WI38 (cell line): ENCODE results near the gene IL1RN.

ENCODE experiments used
- H3K4me3 ChIP-seq: 2 replicates; pipeline ENCODE4 v1.5.1; 2011; ENCODE audit warnings: low read depth, mild to moderate bottlenecking, control low read depth, low read length
- TF ChIP-seq, protein P1 (sequence below): IDR thresholded peaks from 2 replicates; pipeline ENCODE4 v1.5.1; 2012; ENCODE audit warnings: low read depth, mild to moderate bottlenecking, control low read depth, low read length

The IL1RN gene

DNA sequence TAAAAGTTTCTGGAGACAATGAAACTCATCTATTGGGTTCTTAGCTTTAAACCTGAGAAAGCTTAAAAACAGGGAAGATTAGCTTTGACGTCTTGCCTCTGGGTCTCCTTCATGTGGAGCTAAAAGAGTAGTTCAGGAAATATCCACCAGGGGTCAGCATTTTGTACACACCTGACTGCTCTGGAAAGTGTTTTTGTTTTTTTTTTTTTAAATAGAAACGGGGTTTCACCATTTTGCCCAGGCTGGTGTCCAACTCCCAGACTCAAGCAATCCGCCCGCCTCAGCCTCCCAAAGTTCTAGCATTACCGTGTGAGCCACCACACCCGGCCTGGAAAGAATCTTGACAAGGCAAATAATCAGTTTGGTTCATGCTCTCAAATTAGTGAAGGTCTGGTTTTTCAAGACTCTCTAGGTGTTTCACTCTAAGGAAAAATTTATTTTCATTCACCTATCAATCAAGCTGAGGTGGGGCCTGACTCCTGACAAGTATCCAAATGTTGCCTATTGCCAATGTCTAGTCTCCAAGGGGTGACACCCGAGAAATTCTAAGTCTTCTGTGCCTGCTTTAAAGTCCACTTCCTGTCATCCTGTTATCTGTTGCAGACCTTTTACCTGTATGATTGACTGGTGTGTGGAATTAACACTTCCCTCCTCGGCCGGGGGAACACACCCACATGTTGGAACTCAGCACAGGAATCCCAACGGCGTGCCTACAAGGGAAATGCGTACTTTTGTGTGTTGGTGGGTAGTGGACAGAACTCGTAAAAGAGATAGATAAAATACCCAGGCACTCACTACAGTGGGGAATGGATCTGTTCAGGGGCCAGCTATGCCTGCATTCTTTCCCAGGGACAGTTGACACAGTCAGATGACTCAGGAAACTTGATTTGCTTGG is 11.3 kb downstream of the IL1RN start:
- TF ChIP-seq, protein P1, sequence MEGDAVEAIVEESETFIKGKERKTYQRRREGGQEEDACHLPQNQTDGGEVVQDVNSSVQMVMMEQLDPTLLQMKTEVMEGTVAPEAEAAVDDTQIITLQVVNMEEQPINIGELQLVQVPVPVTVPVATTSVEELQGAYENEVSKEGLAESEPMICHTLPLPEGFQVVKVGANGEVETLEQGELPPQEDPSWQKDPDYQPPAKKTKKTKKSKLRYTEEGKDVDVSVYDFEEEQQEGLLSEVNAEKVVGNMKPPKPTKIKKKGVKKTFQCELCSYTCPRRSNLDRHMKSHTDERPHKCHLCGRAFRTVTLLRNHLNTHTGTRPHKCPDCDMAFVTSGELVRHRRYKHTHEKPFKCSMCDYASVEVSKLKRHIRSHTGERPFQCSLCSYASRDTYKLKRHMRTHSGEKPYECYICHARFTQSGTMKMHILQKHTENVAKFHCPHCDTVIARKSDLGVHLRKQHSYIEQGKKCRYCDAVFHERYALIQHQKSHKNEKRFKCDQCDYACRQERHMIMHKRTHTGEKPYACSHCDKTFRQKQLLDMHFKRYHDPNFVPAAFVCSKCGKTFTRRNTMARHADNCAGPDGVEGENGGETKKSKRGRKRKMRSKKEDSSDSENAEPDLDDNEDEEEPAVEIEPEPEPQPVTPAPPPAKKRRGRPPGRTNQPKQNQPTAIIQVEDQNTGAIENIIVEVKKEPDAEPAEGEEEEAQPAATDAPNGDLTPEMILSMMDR: peak; percentile 55
- no peak overlapping the region for H3K4me3 ChIP-seq

DNA sequence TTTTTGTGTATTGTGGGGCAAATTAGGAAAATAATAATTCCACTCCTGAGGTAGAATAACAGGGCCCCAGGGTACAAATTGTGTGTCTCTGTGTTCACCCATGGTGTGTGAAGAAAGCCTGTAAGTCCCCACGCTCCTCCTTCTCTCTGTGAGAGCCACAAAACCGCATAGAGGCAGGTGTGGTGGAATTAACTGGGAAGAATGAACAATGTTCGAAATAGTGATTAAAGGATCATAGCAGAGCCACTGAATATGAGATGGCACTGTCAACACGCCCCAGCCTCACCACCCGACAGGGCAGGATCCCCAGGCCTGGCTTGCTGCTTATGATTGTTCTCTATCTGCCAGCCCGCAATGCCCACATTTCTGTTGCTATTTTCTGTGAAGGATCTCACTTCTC is 14.1 kb downstream of the IL1RN start:
- TF ChIP-seq, protein P1: no peak
- no peak overlapping the region for H3K4me3 ChIP-seq

DNA sequence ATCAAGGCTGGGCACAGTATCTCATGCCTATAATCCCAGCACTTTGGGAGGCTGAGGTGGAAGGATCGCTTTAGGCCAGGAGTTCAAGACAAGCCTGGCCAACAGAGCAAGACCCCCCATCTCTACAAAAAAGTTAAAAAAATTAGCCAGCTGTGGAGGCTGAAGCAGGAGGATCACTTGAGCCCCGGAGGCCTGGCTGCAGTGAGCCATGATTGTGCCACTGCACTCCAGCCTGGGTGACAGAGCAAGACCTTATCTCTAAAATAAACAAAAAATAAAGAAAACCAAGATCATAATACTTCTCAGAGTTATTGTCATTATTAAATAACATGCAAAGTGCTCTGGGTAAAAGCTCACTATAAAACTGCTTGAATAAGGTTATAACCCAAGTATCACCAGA is 14.9 kb downstream of the IL1RN start:
- no peak overlapping the region for H3K4me3 ChIP-seq
- TF ChIP-seq, protein P1: no peak

DNA sequence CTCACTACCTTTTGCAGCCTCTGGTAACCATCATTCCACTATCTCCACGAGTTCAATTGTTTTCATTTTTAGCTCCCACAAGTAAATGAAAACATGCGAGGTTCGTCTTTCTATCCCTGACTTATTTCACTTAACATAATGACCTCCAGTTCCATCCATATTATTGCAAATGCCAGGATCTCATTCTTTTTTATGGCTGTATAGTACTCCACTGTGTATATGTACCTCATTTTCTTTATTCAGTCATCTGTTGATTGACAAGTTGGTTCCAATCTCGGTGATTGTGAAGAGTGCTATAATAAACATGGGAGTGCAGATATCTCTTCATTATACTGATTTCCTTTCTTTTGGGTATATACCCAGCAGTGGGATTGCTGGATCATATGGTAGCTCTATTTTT is 16.9 kb downstream of the IL1RN start:
- no peak overlapping the region for H3K4me3 ChIP-seq
- TF ChIP-seq, protein P1: no peak

DNA sequence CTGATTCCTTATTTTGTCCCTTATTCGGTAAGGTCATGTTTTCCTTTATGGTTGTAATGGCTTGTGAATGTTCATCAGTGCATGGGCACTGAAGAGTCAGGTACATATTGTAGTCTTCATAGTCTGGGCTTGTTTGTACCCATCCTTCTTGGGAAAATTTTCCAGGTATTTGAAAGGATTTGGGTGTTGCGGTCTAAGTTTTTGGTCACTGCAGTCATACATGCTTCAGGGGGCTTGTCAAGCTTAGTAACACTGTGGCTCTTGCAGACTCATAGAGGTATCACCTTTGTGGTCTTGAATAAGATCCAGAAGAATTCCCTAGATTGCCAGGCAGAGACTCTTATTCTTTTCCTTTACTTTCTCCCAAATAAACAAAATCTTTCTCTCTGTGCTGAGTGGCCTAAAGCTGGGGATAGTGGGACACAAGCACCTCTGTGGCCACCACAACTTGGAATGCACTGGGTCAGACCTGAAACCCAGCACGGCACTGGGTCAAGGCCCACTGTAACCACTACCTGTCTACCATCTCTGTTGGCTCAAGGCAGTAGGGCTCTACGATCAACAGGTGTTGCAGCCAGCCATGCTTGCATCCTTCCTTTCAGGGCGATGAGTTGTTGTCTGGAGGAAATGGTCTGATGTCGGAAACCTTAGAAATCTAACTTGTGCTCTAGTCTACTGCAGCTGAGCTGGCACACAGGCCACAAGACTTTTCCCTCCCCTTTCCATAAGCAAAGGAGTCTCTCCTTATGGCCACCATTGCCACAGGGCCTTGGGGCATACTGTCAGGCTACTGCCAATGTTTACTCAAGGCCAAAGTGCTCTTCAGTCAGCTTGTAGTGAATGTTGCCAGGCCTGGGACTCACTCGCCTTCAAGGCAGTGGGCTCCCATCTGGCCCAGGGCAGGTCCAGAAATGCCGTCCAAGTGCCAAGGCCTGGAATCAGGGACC is 21.5 kb downstream of the IL1RN start:
- no peak overlapping the region for H3K4me3 ChIP-seq
- TF ChIP-seq, protein P1: no peak

DNA sequence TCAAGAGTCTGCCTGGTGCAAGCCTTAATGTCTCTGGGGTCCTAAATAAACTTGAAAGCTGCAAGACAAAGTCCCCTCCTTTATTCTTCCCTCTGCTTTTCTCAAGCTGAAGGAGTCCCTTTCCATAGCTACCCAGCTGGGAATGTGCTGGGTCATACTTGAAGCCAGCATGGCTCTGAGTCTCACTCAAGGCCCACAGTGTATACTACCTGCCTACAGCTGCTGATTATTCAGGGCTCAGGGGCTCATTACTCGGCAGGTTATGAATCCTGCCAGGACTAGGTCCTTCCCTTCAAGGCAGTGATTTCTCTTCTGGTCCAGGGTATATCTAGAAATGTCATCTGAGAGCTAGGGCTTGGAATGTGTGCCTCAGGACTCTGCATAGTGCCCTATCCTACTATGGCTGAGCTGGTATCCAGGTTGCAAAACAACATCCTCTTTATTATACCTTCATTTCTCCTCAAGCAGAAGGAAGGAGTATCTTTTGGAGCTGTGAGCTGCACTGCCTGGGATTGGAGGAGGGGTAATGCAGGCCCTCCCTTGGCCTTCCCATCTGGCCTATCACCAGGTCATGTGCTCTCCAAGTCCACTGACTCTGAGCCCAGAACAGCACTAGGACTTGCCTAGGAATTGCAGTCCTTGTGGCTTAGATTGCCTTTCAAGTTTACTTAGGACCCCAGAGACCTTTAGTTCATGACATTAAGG is 22.3 kb downstream of the IL1RN start:
- TF ChIP-seq, protein P1: no peak
- H3K4me3 ChIP-seq: no peak overlapping the region
